Memory B cell (primary cell): ENCODE data around the gene SARNP.
A peak's percentile ranks its signal among the peaks of the same experiment; 100 is the strongest.

Source experiments
- ATAC-seq: fragments of 150-1000 bp; cut with Tn5 transposase; 2 replicates; pipeline ENCODE4 v1.10.0; 2021; ENCODE audit warnings: low read depth, mild to moderate bottlenecking, moderate library complexity
- DNase-seq, 2 donors: peaks; one replicate each; pipeline ENCODE4 v3.0.0; 2022; ENCODE audit warnings: low spot score in 2 of 2
- H3K27ac Mint-ChIP-seq: one replicate; pipeline ENCODE4 v1.8.0; 2022; ENCODE audit warnings: mild to moderate bottlenecking, moderate library complexity, mixed read lengths
- H3K27me3 Mint-ChIP-seq: one replicate; pipeline ENCODE4 v1.8.0; 2022; ENCODE audit warnings: mixed read lengths
- H3K36me3 Mint-ChIP-seq: one replicate; pipeline ENCODE4 v1.8.0; 2022; ENCODE audit warnings: mild to moderate bottlenecking, mixed read lengths
- H3K4me1 Mint-ChIP-seq: one replicate; pipeline ENCODE4 v1.8.0; 2022; ENCODE audit warnings: mixed read lengths
- H3K4me3 Mint-ChIP-seq: one replicate; pipeline ENCODE4 v1.8.0; 2022; ENCODE audit warnings: mild to moderate bottlenecking, moderate library complexity, mixed read lengths
- H3K9me3 Mint-ChIP-seq: one replicate; pipeline ENCODE4 v1.8.0; 2022; ENCODE audit warnings: mixed read lengths

The SARNP gene

GRCh38 chr12:55715833-55716581 is 101.5 kb downstream of the SARNP start, which contains the start of gene BLOC1S1:
TSS of gene BLOC1S1 (plus strand) at chr12:55716046. CDS start at chr12:55716052, 6 bp downstream.
- peaks cover 27% of the 10 kb centered on the region for H3K4me1 Mint-ChIP-seq
- H3K27ac Mint-ChIP-seq, result peak within 1 kb of the TSS; percentile 91
- H3K4me3 Mint-ChIP-seq, result peak within 1 kb of the TSS; percentile 92
- no peaks in the 10 kb centered on the region for H3K36me3 Mint-ChIP-seq
- H3K9me3 Mint-ChIP-seq, result no peaks in the 10 kb centered on the region
- H3K27me3 Mint-ChIP-seq, result no peaks in the 10 kb centered on the region
- peak; percentile 90 for ATAC-seq
- DNase-seq, result peak; percentile 86 to 87

- Mint-ChIP-seq H3K4me3 (peak overlapping the region; percentile 92), H3K36me3 (no peaks in the 10 kb centered on the region), H3K4me1 (peaks cover 27% of the 10 kb centered on the region), H3K9me3 (no peaks in the 10 kb centered on the region), H3K27me3 (no peaks in the 10 kb centered on the region), H3K27ac (peak overlapping the region; percentile 91)
- DNase-seq (no peak), ATAC-seq (no peak)
Measured at GRCh38 chr12:55715169-55715764, 102.3 kb downstream of the SARNP start.

GRCh38 chr12:55713721-55714120 is 103.8 kb downstream of the SARNP start:
- H3K36me3 Mint-ChIP-seq, result no peaks in the 10 kb centered on the region
- DNase-seq (no peak), ATAC-seq (no peak)
- peaks cover 1% of the 10 kb centered on the region for H3K27me3 Mint-ChIP-seq
- no peak overlapping the region for H3K4me3 Mint-ChIP-seq
- H3K9me3 Mint-ChIP-seq, result no peaks in the 10 kb centered on the region
- H3K27ac Mint-ChIP-seq, result no peak overlapping the region
- peaks cover 31% of the 10 kb centered on the region for H3K4me1 Mint-ChIP-seq

- peaks cover 7% of the 10 kb centered on the region for H3K27me3 Mint-ChIP-seq
- DNase-seq (no peak), ATAC-seq (no peak)
- no peaks in the 10 kb centered on the region for H3K36me3 Mint-ChIP-seq
- no peaks in the 10 kb centered on the region for H3K9me3 Mint-ChIP-seq
- H3K27ac Mint-ChIP-seq, result no peak overlapping the region
- H3K4me1 Mint-ChIP-seq, result peaks cover 29% of the 10 kb centered on the region
- H3K4me3 Mint-ChIP-seq, result no peak overlapping the region
Measured at GRCh38 chr12:55712700-55713415, 104.7 kb downstream of the SARNP start.

GRCh38 chr12:55711786-55712553 is 105.6 kb downstream of the SARNP start:
- H3K36me3 Mint-ChIP-seq, result no peaks in the 10 kb centered on the region
- DNase-seq, result no peak
- no peak overlapping the region for H3K27ac Mint-ChIP-seq
- H3K9me3 Mint-ChIP-seq, result no peaks in the 10 kb centered on the region
- H3K4me1 Mint-ChIP-seq, result peaks cover 23% of the 10 kb centered on the region
- H3K4me3 Mint-ChIP-seq, result no peak overlapping the region
- H3K27me3 Mint-ChIP-seq, result peaks cover 7% of the 10 kb centered on the region
- ATAC-seq, result no peak

- no peaks in the 10 kb centered on the region for H3K36me3 Mint-ChIP-seq
- H3K9me3 Mint-ChIP-seq, result no peaks in the 10 kb centered on the region
- peaks cover 10% of the 10 kb centered on the region for H3K27me3 Mint-ChIP-seq
- ATAC-seq (no peak), DNase-seq (no peak)
- peaks cover 18% of the 10 kb centered on the region for H3K4me1 Mint-ChIP-seq
- no peak overlapping the region for H3K27ac Mint-ChIP-seq
- H3K4me3 Mint-ChIP-seq, result peak overlapping the region; percentile 80
Measured at GRCh38 chr12:55708695-55709233, 108.8 kb downstream of the SARNP start.

GRCh38 chr12:55707841-55708694 is 109.5 kb downstream of the SARNP start, which contains the start of gene ITGA7:
TSS of gene ITGA7 (minus strand) at chr12:55707904. CDS start at chr12:55707682, 222 bp downstream.
- no peaks in the 10 kb centered on the region for H3K36me3 Mint-ChIP-seq
- H3K4me1 Mint-ChIP-seq, result peaks cover 18% of the 10 kb centered on the region
- H3K4me3 Mint-ChIP-seq, result peak within 1 kb of the TSS; percentile 80
- DNase-seq (peak in 1 of 2 donors; percentile 40), ATAC-seq (peak; percentile 73)
- no peak within 1 kb of the TSS for H3K27ac Mint-ChIP-seq
- H3K27me3 Mint-ChIP-seq, result peaks cover 12% of the 10 kb centered on the region
- H3K9me3 Mint-ChIP-seq, result no peaks in the 10 kb centered on the region
